Mucosa of descending colon (tissue), 3 donors: Measurements from ENCODE around the gene CADM1. TPM values are rescaled to one million over a fixed set of nuclear protein-coding genes. Genes with fewer than 3 reads are reported as not detected.

ENCODE experiments used
- ATAC-seq: fragments of 200-7000 bp; cut with Tn5 transposase; one replicate; pipeline ENCODE4 v1.9.1; 2020; ENCODE audit warnings: mild to moderate bottlenecking, moderate library complexity
- DNase-seq, 3 donors: peaks; one replicate each; pipeline ENCODE4 v3.0.0-alpha.2; 2020
- H3K36me3 ChIP-seq: fragments of 200-600 bp; one replicate; pipeline ENCODE4 v1.8.0; 2021; ENCODE audit warnings: low read depth, mild to moderate bottlenecking
- H3K4me1 ChIP-seq: fragments of 200-600 bp; one replicate; pipeline ENCODE4 v1.8.0; 2021; ENCODE audit warnings: low read depth, mild to moderate bottlenecking
- H3K4me3 ChIP-seq: fragments of 200-600 bp; one replicate; pipeline ENCODE4 v1.8.0; 2021; ENCODE audit warnings: mild to moderate bottlenecking
- H3K9me3 ChIP-seq: fragments of 200-600 bp; one replicate; pipeline ENCODE4 v1.8.0; 2021; ENCODE audit warnings: mild to moderate bottlenecking
- CTCF ChIP-seq: fragments of 200-600 bp; IDR thresholded peaks from one replicate; pipeline ENCODE4 v1.8.0; 2022; ENCODE audit warnings: antibody characterized with exemption, mild to moderate bottlenecking
- intact Hi-C, 2 donors: fragments of 100-400 bp; cut with DNase I in 1 of 2; cut with micrococcal nuclease in 1 of 2; formaldehyde crosslinking; loops; one replicate each; pipeline versions ENCODE4 v1.11.0 to v1.11.1; 2022; cut with DNase I, micrococcal nuclease
- total RNA-seq, 3 donors: library from RNA; stranded (reverse); fragmentation: NEBNext Ultra II Directional in 2 of 3; extraction: Animal tissue kit (Norgen Biotek cat#: 25700) in 2 of 3; gene quantifications; one replicate each; pipeline versions ENCODE4 v1.2.1 to v1.2.4, GENCODE V29; 2021 to 2023
- donor health status: DM: no; HTN: no; CAD: no; lungs with moderate emphysema.
- donor health status: DM: no; HTN: no; CAD: no.
- donor health status: DM: no; HTN: yes; CAD: no.

The CADM1 gene
- total RNA-seq, 3 donors from 2014 or later: 4.3 to 20.2 (median 7.2) TPM

GRCh38 chr11:115420505-115420904 is 83.7 kb downstream of the CADM1 start:
- no peak for ATAC-seq
- no peak for TF ChIP-seq CTCF
- no peak overlapping the region for H3K4me3 ChIP-seq
- no peaks in the 10 kb centered on the region for H3K36me3 ChIP-seq
- intact Hi-C loops: no loop called here
- no peaks in the 10 kb centered on the region for H3K4me1 ChIP-seq
- DNase-seq: no peak
- no peaks in the 10 kb centered on the region for H3K9me3 ChIP-seq

GRCh38 chr11:115418626-115419025 is 85.6 kb downstream of the CADM1 start:
- Histone ChIP-seq H3K4me1 (no peaks in the 10 kb centered on the region), H3K9me3 (no peaks in the 10 kb centered on the region), H3K4me3 (no peak overlapping the region), H3K36me3 (no peaks in the 10 kb centered on the region)
- TF ChIP-seq CTCF: no peak
- DNase-seq: no peak
- intact Hi-C loops: no loop called here
- ATAC-seq: peak; percentile 66

GRCh38 chr11:115418081-115418480 is 86.1 kb downstream of the CADM1 start:
- no peaks in the 10 kb centered on the region for H3K36me3 ChIP-seq
- no peak overlapping the region for H3K4me3 ChIP-seq
- no peak for TF ChIP-seq CTCF
- DNase-seq (no peak), ATAC-seq (no peak)
- intact Hi-C loops: no loop called here
- no peaks in the 10 kb centered on the region for H3K9me3 ChIP-seq
- H3K4me1 ChIP-seq: no peaks in the 10 kb centered on the region

GRCh38 chr11:115411120-115411519 is 93.1 kb downstream of the CADM1 start:
- no peak for DNase-seq

GRCh38 chr11:115409691-115410220 is 94.5 kb downstream of the CADM1 start:
- no peak for TF ChIP-seq CTCF
- H3K4me3 ChIP-seq: no peak overlapping the region
- H3K4me1 ChIP-seq: no peaks in the 10 kb centered on the region
- no peaks in the 10 kb centered on the region for H3K9me3 ChIP-seq
- H3K36me3 ChIP-seq: no peaks in the 10 kb centered on the region
- DNase-seq (peak in 1 of 3 donors; percentile 13), ATAC-seq (no peak)
- intact Hi-C loops: no loop called here

More at GRCh38 chr11:115411120-115411519, 93.1 kb downstream of the CADM1 start:
- no peak overlapping the region for H3K4me3 ChIP-seq
- no peak for ATAC-seq
- no peak for TF ChIP-seq CTCF
- no peaks in the 10 kb centered on the region for H3K36me3 ChIP-seq
- intact Hi-C loops: no loop called here
- no peaks in the 10 kb centered on the region for H3K4me1 ChIP-seq
- no peaks in the 10 kb centered on the region for H3K9me3 ChIP-seq
